Effector CD8-positive, alpha-beta T cell (primary cell): ENCODE results near the gene SERTAD1.

ENCODE experiments used
- DNase-seq: peaks from one replicate; lab custom pipeline; 2025; lab: John Stamatoyannopoulos, UW

The SERTAD1 gene

GRCh38 chr19:40400559-40400958 is 25.2 kb downstream of the SERTAD1 start:
- DNase-seq, result no peak

- peak; percentile 66 for DNase-seq
These were observed 27.2 kb downstream of the SERTAD1 start for GRCh38 chr19:40398417-40399131.

GRCh38 chr19:40397568-40397906 is 28.3 kb downstream of the SERTAD1 start:
- DNase-seq, result no peak

- DNase-seq, result no peak
These were observed 28.8 kb downstream of the SERTAD1 start for GRCh38 chr19:40396886-40397567.

GRCh38 chr19:40395956-40396355 is 29.8 kb downstream of the SERTAD1 start:
- DNase-seq, result no peak

GRCh38 chr19:40394816-40395210 is 31.0 kb downstream of the SERTAD1 start:
- DNase-seq, result no peak

GRCh38 chr19:40393894-40394815 is 31.6 kb downstream of the SERTAD1 start:
- no peak for DNase-seq

- no peak for DNase-seq
These were observed 32.8 kb downstream of the SERTAD1 start for GRCh38 chr19:40392894-40393517.

- DNase-seq, result no peak
These were observed 33.7 kb downstream of the SERTAD1 start for GRCh38 chr19:40392123-40392522.

- DNase-seq, result no peak
These were observed 35.6 kb downstream of the SERTAD1 start, which contains the start of gene HIPK4 for GRCh38 chr19:40390084-40390742. TSS of gene HIPK4 (minus strand) at chr19:40390181. CDS start at chr19:40389902, 279 bp downstream.

GRCh38 chr19:40389404-40390083 is 36.2 kb downstream of the SERTAD1 start:
- DNase-seq, result no peak

GRCh38 chr19:40388481-40388880 is 37.3 kb downstream of the SERTAD1 start:
- no peak for DNase-seq

GRCh38 chr19:40387155-40387554 is 38.6 kb downstream of the SERTAD1 start:
- DNase-seq, result no peak

- no peak for DNase-seq
These were observed 42.0 kb downstream of the SERTAD1 start for GRCh38 chr19:40383668-40384248.

GRCh38 chr19:40381321-40381720 is 44.5 kb downstream of the SERTAD1 start:
- DNase-seq, result no peak

- no peak for DNase-seq
These were observed 45.4 kb downstream of the SERTAD1 start for GRCh38 chr19:40380199-40381037.

- no peak for DNase-seq
These were observed 46.2 kb downstream of the SERTAD1 start for GRCh38 chr19:40379446-40380198.

- no peak for DNase-seq
These were observed 47.3 kb downstream of the SERTAD1 start for GRCh38 chr19:40378509-40378908.

GRCh38 chr19:40377876-40378385 is 47.9 kb downstream of the SERTAD1 start:
- DNase-seq, result no peak
